ENCODE measurements around the gene EFNA2.

The EFNA2 gene

DNA sequence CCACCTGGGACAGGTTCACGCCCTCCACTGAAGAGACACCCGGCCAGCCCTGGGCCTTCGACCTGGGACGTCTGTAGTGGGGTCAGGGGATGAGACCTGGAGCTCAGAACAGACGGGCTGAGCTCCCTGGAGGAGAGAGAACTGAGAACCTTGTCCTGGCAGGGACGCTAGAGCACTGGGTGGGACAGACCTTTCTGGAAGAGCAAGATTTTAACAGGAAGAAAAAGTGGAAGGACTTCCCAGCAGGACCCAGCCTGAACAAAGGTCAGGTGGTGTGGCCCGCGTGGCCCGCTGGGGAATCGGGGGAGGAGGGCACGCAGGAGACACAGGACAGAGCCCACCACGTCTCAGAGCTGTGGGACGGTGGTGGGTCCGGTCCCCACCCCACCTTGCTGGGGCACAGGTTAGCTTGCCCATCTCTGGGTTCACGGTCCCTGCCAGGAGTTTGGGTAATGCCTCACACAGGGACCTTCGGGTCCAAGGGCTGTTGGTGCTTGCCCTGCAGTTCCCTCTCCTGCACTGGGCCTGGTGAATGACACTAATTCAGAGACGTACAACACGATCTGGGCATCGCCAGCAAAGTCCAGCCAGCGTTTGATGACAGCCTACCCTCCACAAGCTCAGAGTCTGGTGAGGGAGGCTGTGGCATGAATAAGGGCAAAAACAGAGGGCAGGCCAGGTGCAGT, 1.2 kb upstream of the EFNA2 start:
- no peak for DNase-seq (ENCODE audit: low read depth in 3 of 3)

DNA sequence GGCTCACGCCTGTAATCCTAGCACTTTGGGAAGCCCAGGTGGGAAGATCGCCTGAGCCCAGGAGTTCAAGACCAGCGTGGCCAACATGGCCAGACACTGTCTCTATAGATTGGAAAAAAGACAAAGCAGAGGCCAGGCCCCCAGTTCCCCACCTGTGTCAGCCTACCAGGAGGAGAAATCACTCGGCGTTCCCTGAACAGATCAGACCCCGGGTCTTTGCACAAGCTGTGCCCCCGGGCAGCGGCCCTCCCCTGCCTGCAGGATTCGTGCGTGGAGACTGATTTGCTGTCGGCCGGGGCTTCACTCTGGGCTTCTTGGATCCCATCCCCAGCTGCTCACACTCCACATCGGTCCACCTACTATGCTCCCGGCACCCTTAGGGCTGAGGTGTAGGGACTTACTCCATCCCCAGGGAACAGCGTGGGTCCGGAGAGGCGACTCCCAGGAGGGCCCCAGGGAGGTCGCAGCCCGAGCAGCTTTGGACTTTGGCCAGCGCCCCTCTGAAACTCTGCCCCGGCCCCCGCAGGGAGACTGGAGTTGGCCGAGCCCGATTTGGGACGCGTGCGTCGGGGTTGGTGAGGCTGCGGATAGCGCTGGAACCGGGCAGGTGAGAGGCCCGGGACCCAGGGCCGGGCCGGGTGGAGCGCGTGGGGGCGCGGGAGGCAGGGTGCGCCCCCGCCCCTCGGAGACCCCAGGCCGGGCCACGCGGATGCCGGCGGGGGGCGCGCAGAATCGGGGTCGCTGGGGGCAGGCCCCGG, 515 bp upstream of the EFNA2 start:
- DNase-seq (ENCODE audit: low read depth in 3 of 3) = no peak

DNA sequence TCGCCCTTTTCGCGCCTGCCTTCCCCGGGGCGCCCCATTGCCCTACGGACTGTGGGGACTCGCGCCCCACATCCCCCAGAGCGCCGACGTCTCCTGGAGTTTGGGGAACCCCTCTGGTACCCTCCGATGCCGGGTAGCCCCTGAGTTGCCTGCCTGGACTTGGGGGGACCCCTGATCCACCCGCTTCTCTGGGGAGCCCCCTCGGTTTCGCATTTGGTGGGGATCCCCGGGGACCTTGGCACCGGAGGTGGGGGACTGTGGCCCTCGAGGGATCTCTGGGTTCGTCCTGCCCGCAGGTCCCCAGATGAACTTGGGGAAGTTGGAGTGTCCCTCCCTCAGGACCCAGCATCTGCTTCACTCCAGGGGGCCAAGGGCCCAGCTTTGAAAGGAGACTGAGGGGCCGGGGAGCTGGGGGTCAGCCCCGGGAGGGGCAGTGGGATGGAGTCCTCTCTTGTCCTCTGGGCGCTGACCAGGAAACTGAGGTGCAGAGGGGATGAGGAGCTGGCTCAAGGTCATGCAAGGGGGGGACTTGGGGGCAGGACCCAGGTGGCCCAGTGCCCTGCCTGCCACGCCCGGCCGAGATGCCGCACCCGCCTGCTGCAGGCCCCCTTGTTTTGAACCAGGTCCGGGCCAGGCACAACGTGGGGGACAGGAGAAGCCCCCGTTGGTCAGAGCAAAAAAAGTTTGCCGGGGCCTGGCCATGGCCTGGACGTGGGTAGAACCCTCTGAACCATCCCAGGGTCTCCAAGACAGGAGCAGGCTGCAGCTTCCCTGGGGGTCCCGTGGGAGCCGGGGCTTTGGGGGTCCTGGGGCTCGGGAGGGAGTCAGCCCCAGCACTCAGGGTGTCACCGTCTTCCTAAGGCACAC, 1.0 kb downstream of the EFNA2 start:
- no peak for DNase-seq (ENCODE audit: low read depth in 3 of 3)

DNA sequence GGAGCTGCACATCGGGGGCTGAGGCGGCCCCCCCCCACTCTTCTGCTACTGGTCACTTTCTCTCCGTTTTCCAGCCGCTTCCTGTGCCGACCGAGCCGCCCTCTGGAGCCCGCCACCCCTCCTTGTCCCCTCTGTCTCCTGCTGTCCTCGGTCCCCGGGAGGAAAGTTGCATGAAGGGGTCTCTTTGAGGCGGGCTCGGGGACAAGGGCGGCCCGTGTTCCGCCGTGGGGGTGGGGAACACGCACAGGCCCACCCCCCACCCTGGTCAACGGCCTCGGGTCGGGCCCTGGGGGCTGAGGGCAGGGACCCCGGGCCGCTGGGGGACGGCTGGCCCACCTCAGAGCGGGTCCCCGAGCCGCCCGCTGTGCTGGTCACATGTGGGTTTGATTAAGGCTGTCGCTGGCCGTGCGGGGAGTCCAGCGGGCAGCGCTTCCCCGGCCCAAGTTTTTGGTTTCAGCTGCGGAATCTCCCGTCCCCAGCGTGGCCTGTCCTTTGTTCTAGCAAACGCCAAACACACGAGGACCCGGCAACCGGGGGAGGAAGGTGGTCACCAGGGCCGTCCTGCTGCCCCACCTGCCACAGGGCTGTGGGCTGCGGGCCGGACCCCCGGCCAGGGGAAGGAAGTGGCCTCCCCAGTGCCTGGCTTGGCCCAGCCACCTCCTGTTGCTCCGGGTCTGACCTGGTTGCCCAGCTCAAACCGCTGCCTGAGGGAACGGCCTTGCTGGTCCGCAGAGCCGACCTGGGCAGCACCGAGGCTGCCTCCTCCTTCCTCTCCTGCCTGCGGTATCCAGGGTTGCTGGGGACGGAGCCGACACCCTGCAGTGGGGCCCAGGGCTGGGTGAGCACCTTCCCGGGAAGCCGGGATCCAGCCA, 1.9 kb downstream of the EFNA2 start:
- DNase-seq (ENCODE audit: low read depth in 3 of 3) = no peak

DNA sequence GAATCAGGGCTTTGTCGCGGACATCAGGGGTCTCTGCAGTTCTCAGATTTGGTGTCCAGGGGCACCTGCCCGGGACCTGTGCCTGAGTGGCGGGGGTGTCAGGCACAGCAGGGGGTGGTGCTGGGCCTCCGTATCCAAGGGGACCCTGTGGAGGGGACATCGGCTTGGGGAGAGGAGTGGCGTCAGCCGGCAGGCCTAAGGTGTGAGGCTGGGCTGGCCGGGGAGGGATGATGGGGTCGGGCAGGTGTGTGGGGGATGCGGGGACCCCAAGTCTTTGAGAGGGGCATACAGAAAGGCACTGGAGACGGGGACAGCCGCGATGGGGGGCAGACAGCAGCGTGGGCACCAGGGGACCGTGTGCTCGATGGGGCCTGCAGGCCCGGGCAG, 2.5 kb downstream of the EFNA2 start:
- DNase-seq (ENCODE audit: low read depth in 3 of 3) = no peak

DNA sequence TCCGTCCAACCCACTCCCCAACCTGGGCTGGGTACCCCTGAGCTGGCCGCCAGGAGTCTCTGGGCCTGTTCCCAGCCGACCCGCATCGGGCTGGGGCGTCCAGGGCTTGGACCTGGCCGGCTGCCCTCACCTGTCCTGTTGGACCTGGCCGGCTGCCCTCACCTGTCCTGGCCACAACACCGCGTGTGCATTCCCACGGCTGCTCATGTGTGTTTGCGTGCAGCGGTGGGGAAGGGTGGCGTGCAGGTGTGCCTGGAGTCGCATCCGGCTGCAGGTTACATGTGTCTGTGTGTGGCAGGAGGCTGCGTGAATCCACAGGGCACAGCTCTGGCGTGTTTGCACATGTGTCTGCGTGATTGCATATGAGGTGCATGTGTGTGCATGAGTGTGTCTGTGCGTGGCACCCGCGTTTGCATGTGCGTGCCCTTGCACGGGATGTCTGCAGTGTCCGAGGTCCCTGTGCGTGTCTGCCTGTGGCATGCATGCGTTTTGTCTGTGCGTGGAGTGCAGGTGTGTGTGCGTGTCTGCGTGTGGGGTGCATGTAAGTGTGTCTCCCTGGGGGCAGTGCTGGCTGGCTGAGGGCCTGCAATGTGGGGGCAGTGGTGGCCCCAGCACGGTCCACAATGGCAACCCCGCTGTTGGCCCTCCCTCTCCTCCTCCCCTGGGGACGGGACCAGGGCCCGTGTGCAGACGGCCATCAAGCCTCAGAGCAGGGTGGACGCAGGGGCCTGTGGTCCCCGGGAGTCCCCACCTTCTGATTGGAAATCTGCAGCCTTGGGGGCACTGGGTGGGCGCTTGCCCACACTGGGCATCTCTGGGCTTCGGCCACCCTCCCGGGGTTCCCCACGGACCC, 3.4 kb downstream of the EFNA2 start:
- DNase-seq (ENCODE audit: low read depth in 3 of 3) = no peak

DNA sequence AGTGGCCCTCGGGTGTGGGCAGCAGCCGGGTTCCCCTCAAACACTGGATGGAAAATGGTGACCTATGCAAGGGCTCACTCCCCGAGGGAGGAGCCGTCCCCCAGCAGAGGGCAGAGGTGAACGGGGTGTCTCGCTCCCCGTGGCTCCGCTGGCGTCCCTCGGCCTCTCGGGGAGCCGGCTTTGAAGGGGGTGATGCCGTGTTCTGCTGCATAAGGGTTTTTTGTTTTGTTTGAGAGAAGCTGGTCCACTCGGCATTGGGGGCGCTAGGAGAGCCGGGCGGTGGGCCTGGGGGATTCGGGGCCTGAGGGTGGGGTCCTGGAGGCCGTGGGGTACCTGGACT, 4.0 kb downstream of the EFNA2 start:
- DNase-seq (ENCODE audit: low read depth in 3 of 3) = no peak

DNA sequence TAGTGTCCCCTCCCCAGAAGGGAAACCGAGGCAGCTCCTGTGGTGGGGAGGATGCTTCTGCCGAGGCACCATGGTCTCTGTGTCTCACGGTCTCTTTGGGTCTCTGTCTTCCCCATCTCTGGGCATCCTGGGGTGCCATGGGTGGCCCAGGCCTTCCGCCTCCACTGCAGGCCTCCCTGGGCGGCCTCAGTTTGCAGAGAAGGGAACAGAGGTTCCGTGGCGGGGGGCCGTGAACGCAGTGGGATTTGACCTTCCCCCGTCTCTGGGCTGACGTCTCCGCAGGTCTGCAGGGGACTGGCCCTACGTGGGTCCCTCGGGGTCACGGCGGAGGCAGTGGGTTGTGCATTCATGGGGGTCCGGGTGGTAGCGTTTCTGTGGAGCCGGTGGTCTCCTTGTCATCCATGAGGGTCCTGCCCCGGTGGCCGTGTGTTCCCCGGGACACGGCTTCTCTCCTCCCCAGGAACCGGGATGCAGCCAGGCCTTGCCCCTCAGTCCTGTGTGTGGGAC, 4.6 kb downstream of the EFNA2 start:
- no peak for DNase-seq (ENCODE audit: low read depth in 3 of 3)

DNA sequence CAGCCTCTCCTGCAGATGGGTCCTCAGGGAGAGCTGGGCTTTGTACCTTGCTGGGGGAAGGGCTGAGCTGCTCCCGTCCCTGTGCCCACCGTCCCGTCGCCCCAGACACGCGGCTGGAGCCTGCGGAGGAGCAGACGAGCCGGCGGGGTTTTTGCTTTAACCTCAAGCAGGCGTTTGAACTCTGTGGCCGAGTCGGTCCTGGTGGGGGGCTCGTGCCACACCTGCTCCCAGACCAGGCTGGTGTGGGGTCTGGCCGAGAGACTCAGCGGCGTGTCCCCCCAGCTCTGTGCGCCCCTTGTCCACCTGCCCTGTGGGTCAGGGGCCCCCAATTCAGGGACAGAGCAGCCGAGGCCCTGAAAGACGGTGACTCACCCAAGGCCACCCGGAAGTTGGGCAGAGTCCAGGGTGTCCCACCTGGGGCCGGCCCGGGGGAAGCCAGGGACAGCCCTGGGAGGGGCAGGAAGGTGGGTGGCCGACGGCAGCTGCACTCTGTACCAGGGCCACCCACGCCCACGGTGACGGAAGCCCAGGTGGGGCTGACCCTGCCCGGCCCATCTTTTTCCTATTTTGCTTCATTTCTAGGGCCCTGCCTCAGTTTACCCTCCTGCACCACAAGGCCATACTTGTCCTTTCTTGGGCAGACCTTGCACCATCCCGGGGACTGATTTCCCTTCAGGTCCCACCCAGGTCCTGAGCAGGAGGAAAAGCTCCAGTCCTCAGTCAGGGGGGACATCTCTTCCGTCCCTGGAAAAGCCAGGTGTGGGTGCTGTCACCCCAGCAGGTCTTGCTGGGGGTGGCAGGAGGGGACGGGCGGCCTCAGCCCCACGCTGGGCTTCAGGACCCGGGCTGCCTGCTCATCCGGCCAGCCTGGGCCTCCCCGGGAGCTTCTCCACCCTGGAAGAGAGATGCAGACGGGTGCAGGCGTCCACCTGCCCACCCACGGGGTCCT, 5.3 kb downstream of the EFNA2 start:
- no peak for DNase-seq (ENCODE audit: low read depth in 3 of 3)

DNA sequence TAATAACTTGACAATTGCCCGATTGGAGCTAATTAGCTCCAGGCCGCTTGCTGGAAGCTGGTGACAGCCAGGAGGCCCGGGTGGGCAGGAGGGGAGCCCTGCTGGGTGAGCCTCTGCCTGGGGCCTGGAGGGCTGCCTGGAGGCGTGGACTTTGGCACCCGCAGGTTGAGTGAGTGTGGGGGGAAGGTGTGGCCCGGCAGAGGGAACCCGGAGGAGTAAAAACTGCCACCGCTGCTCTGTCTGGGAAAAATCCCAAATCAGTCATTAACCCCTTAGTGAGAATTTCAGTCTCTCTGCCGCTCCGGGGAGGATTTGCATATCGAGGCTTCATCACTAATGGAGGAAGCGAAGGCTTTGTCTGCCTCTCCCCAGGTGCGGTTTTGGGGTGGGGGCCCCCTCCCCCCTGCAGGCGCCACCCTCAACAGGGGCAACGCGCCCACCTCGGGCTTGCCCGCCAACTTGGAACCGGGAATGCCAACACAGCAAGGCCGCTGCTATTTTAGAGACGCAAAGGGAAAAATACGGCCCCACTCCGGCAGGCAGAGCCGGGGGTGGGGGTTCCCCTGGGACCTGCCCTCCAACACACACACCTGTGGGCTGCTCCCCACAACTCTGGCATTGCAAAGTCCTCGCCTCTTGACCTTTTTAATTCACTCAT, 6.2 kb downstream of the EFNA2 start:
- no peak for DNase-seq (ENCODE audit: low read depth in 3 of 3)

DNA sequence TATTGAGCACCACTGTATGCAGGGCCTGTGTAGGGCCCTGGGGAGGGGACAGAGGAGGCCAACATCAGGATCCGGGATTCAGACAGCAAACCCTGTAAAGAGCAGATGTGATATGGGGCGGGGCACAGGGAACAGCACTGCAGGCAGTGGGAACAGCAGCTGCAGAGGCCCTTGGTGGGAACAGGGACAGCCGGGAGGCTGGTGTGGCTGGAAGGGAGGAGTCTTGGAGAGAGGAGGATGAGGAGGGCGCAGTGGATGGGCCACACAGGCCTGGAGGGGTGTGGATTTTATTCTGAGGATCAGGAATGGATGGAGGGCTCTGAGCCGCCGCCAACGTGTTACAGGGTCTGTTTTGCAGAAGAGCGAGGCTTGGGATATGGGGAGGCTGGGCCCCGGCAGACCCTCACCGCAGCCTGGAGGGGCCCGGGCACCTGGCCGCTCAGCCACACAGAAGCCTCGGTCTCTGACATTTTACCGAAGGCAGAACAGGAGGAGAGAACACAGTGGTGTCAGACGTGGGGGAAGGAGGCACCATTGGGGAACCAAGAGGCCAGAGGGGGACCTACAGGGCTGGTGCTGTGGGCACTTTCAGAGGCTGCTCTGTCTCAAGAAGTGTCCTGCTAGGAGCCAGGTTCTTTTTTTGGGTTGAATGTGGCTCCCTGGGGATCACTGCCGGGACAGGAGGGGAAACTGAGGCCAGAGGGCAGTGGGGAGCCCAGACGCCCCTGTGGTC, 6.9 kb downstream of the EFNA2 start:
- DNase-seq (ENCODE audit: low read depth in 3 of 3) = no peak

DNA sequence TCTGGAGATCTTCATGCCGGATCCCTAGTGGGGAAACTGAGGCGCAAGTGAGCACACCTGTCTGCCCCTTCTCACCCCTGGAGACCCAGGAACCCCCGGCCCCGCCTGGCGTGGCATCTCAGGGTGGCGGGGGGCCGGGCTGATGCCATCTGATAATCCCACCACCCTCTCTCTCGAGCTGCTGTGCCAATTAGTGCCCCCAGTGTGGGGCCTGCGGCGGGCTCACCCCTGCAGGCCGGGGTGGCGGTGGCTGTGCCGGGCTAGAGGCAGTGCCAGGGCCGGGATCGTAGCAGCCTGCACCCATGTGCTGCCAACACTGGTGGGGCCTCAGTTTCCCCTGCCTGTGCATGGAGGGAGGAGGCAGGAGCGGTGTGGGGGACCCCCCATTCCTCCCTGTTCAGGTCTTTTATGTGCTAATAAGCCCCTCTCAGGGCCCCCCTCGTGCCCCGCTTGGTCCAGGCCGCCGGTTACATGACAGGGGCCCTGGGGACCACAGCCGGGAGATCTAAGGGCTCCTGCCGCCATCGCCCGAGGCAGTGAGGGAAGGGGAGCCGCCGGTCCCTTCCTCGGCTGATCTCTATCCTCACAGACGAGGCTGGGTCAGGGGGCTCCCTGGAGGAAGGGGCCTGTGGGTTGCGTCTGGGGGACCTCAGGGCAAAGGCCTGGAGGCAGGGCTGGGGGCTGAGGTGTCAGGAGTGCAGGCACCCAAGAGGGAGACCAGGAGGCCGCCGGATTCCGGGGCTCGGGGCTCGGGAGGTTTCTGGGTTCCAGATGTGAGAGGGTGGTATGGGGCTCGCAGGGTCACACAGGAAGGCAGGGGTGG, 8.3 kb downstream of the EFNA2 start:
- no peak for DNase-seq (ENCODE audit: low read depth in 3 of 3)

DNA sequence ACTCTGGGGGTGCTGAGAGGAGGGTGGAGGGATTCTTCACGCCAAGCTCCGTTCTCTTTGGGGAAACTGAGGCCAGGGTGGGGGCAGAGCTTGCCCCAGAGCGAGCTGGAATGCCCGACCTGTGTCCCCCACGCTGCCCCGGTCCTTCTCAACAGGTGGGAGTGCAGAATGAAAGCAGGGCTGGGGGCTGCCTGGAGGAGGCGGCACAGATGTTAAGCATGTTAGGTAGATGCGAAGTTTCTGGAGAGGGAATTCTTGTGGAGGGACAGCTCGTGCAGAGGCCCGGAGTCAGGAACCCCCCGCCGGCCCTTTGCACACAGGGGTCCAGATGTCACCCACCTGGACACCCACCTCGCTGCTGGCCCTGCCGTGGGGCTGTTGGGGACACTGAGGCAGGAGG, 9.0 kb downstream of the EFNA2 start:
- DNase-seq (ENCODE audit: low read depth in 3 of 3) = no peak

DNA sequence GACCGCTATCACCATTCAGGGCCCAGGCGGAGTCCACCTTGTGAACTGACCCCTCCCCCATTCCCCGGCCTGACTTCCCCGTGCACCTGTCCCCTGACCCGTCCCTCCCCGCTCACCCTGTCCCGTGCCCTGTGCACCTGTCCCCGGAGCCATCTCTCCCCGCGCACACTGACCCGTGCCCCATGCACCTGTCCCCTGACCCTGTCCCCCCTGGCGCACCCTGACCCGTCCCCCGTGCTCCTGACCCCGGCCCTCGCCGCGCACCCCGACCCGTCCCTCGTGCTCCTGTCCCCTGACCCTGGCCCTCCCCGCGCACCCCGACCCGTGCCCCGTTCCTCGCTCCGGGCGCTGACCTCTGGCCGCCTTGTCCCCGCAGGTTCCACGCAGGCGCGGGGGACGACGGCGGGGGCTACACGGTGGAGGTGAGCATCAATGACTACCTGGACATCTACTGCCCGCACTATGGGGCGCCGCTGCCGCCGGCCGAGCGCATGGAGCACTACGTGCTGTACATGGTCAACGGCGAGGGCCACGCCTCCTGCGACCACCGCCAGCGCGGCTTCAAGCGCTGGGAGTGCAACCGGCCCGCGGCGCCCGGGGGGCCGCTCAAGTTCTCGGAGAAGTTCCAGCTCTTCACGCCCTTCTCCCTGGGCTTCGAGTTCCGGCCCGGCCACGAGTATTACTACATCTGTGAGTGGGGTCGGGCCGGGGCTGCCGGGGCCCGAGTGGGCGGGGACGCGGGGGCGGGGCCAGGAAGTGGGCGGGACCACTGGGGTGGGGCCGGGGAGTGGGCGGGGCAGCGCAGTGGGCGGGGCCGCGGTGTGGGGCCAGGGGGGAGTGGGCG, 9.7 kb downstream of the EFNA2 start:
- peak in 1 of 3 experiments; percentile 32 for DNase-seq (ENCODE audit: low read depth in 3 of 3)

DNA sequence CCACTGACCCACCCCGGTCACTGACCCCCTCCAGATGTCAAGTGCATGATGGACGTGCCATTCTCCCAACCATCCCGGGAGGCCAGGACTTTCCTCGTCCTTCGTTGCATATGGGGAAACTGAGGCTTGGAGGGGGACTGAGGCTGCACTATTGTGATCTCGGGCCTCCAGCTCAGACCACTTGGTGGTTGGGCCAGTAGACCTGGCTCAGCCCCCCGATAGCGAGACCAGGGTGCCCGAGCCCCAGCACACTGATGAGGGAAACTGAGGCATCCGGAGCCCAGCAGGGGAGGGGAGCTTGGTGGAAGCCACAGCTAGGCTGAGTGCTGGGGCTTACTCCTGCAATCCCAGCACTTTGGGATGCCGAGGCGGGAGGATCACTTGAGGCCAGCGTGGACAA, 10.4 kb downstream of the EFNA2 start:
- no peak for DNase-seq (ENCODE audit: low read depth in 3 of 3)

DNA sequence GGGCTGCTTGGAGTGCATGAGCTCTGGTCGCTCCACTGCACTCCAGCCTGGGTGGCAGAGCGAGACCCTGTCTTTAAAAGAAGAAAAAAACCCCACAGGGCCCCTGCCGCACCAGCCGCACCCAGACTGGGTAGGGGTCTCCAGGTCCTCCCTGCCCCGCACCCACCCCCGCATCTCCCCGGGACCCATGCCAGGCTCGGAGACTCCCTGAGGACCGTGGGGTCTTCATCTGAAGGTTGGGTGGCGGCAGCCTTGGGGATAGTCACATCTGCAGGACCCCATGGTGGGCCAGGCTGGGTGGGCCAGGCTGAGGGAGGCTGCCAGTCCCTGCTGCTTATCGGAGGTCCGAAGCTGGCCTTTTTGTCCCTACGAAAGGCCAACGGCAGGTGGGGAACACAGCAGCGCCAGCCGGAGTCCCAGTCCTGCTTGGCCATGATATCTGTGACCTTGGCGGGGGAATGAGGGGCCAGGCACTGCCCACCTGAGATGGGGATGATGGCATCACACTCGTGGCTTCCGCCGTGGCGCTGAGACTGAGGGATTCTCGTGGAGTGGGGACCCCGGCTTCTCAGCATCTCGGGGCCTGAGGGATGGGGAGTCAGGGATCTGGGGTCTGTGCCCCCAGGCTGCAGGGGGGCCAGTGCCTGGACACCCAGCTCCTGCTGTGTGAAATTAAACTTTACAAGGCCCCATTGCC, 11.1 kb downstream of the EFNA2 start:
- DNase-seq (ENCODE audit: low read depth in 3 of 3) = no peak

Data from stimulated activated CD4-positive, alpha-beta T cell treated with anti-CD3 and anti-CD28 coated beads, TNF-alpha, amount 100 ng/mL, for 4 hours (primary cell).